ENCODE results near the gene CDK17.
A peak's percentile ranks its signal among the peaks of the same experiment; 100 is the strongest.
"Not testable (repeated sequence)": the region's sequence is repeated elsewhere in the genome, so short reads cannot be mapped to it uniquely, and the experiment has no call there.

CDK17 gene

GRCh38 chr12:96416033-96416799, 16.0 kb upstream of the CDK17 start:
- no peak for DNase-seq

DNA sequence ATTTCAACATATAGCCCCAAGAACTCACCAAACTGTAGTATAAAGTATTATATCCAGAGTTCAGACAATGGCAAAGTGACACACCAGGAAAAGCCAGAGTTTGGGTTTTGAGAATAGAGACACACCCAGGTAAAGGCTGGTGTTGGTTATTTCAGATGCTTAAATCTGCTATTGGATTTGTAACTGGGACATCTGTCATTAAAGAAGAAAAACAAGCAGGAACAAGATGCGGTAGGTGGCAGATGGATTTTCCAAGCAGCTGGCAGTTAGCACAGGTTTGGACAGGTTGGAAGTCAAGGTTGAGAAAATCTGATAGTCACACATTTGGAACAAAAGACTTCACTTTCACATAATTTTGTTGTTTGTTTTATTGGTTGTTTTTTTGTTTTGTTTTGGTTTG, 14.4 kb upstream of the CDK17 start:
- no peak for DNase-seq

- no peak for DNase-seq
Measured at GRCh38 chr12:96412431-96412830, 12.2 kb upstream of the CDK17 start.

GRCh38 chr12:96409731-96410130, 9.5 kb upstream of the CDK17 start:
- DNase-seq, result no peak

GRCh38 chr12:96408993-96409392, 8.8 kb upstream of the CDK17 start:
- no peak for DNase-seq

DNA sequence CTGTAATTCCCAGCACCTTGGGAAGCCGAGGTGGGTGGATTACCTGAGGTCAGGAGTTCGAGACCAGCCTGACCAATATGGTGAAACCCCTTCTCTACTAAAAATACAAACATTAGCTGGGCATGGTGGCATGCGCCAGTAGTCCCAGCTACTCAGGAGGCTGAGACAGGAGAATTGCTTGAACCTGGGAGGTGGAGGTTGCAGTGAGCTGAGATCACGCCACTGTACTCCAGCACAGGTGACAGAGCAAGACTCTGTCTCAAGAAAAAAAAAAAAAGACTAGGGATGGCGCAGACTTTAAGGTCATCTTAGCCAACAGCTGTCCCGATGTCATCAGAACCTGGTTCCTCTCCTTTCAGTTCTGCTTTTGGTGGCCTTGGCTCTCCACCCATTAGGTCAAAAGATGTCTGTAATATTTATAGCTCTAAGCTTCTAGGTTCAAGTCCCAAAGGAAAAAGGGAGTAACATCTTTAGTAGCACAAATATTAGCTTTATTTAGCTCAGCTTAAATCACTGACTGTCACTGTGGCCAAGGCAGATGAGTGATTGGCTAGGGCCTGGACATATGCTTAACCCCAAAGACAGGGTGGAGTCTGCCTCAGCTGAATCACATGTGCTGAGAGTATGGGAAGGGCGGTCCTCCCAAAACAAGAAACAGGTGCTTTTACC, 7.3 kb upstream of the CDK17 start:
- DNase-seq, result peak; percentile 63

GRCh38 chr12:96404696-96405095, 4.5 kb upstream of the CDK17 start:
- DNase-seq, result no peak

- no peak for DNase-seq
Measured at GRCh38 chr12:96403870-96404269, 3.6 kb upstream of the CDK17 start.

- not testable (repeated sequence) for DNase-seq
Measured at GRCh38 chr12:96402522-96402921, 2.3 kb upstream of the CDK17 start.

GRCh38 chr12:96402061-96402460, 1.8 kb upstream of the CDK17 start:
- DNase-seq, result peak; percentile 13

GRCh38 chr12:96401076-96401871, 1.0 kb upstream of the CDK17 start:
- DNase-seq, result no peak

GRCh38 chr12:96400631-96401075, 414 bp upstream of the CDK17 start:
- DNase-seq, result no peak

DNA sequence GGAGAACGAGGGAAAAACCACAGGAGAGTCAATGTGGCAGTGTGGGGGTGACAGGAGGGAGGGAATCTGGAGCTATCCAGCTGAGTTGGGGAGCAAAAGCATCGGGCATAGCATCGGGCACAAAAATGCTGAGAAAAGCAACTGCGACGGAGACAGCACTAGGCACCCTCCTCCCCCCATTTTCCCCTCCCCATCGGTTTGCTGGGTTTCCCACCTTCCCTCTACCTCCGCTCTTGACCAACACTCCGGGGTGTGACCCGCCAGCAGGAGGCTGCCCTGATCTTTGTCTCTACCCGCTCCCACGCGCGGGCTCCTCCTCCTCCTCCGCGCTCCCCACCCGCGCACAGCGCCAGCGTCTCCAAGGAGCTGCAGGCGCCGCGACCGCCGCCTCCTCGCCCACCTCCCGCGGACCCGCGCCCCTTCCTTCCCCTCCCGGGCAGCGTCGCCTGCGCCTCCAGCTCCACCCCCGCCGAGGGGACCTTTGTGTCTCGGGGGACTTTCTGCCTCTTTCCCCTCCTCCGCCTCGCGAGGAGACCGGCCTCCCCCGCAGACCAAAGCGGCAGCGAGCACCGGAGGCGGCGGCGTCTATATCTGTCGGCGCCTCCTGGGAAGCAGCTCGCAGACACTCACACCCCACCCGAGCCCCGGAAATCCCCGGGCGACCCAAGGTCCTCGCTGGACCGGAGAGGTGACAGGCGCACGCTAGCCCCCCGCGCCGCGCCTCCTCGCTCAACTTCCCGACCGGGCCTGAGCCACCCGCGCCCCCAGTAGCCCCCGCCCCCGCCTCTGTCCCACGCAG, 920 bp downstream of the CDK17 start:
- peak; percentile 82 for DNase-seq

DNA sequence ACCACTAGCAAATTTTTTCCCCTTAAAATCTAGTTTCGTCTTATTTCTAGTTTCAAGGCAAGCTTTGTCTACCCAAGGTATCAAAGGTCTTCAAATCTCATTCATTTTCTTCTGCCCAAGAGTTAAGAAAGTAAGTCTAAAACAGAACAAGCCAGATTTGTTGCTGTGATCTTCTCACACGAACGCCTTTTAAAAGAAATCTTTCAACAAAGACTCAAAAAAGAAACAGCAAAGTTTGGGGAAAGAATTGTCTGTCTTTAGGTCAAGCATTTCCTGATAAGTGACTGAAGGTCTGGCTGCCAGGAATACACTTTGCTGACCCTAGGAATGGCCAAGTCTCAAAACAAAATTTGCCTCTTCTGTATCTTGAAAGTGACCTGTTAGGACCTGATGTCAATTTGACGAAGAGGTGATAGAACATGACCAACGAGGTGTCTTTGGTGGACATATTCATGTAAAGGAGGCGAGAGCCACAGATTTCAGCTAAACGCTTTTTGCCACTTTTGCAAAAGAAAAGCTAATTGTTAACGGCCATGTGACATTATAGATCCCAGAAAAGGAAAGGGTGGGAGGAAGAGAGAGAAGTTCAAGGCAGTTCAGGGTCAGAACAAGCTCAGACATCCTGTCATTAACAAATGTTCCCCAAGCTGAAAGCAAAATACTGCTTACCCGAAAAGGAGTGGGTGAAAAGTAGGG, 1.7 kb downstream of the CDK17 start:
- DNase-seq, result no peak

- DNase-seq, result no peak
Measured at GRCh38 chr12:96397756-96398423, 2.3 kb downstream of the CDK17 start.

- no peak for DNase-seq
Measured at GRCh38 chr12:96396914-96397313, 3.3 kb downstream of the CDK17 start.

GRCh38 chr12:96396209-96396608, 4.0 kb downstream of the CDK17 start:
- no peak for DNase-seq

GRCh38 chr12:96395236-96395635, 5.0 kb downstream of the CDK17 start:
- DNase-seq, result no peak

- not testable (repeated sequence) for DNase-seq
Measured at GRCh38 chr12:96393229-96393628, 7.0 kb downstream of the CDK17 start.

GRCh38 chr12:96392397-96392796, 7.8 kb downstream of the CDK17 start:
- no peak for DNase-seq

DNA sequence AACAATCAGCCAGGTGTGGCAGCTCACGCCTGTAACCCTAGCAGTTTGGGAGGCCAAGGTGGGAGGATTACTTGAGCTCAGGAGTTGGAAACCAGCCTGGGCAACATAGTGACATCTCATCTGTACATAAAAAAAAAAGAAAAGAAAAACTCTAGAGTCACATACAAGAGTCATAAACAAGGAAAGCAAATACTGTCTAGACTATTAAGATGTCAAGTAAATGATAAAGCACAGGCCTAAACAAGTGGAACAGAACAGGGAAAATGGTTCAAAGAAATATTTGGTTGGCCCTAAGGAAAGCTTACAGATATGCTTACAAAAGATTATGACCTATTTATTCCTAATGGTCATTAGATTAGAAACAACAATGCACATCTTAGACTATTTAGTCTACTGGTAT, 12.3 kb downstream of the CDK17 start:
- no peak for DNase-seq

GRCh38 chr12:96386794-96387193, 13.4 kb downstream of the CDK17 start:
- DNase-seq, result no peak

All from CD4-positive, alpha-beta T cell treated with Interferon gamma for 1 hour (primary cell).